ENCODE data around the gene ARHGEF10L.
A peak's percentile ranks its signal among the peaks of the same experiment; 100 is the strongest.

Gene ARHGEF10L

GRCh38 chr1:17566417-17566816 is 26.9 kb downstream of the ARHGEF10L start:
- Histone ChIP-seq H3K36me3 (no peaks in the 10 kb centered on the region), H3K4me1 (peaks cover 79 to 100% (median 89%) of the 10 kb centered on the region in 10 experiments), H3K9ac (no peak overlapping the region), H3K9me3 (replicated peaks in 1 of 11) (no peaks in the 10 kb centered on the region), H3K27me3 (no peaks in the 10 kb centered on the region), H3K4me3 (no peak overlapping the region), H3K4me2 (peak overlapping the region; percentile 31 to 94 (median 91)), H3K27ac (peak overlapping the region in 3 of 11 experiments; percentile 5 to 30 (median 21); a peak in 1 of 22 replicates), H4K20me1 (peaks cover 6 to 89% (median 53%) of the 10 kb centered on the region in 11 experiments; a peak in 18 of 22 replicates)
- no peak for TF ChIP-seq Cebpa-rat (IDR thresholded peaks at IDR 0.05)

DNA sequence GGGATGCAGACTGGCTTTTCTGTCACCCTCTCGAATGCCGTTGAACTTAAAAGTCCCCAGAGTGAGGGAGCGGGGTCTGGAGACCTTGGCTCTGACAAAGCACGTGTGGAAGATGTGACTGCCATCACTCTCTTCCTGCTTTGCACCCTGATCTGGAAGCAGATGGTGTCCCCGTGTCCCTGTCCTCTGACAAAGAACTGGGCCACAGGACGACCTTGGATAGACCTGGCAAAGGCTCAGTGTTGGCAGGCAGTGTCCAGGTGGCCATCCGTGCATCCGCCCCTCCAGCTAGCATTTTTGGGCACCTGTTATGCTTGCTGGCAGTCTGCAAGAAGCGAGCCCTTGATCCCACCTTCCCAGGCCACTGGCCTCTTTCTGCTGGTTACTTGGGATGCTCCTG is 27.4 kb downstream of the ARHGEF10L start:
- Histone ChIP-seq H3K4me1 (peaks cover 79 to 100% (median 89%) of the 10 kb centered on the region in 10 experiments), H4K20me1 (peaks cover 6 to 88% (median 48%) of the 10 kb centered on the region in 11 experiments; a peak in 18 of 22 replicates), H3K9ac (no peak overlapping the region), H3K9me3 (replicated peaks in 1 of 11) (no peaks in the 10 kb centered on the region), H3K36me3 (no peaks in the 10 kb centered on the region), H3K4me2 (peak overlapping the region; percentile 31 to 94 (median 91); a peak in 21 of 22 replicates), H3K4me3 (no peak overlapping the region), H3K27me3 (no peaks in the 10 kb centered on the region), H3K27ac (peak overlapping the region in 2 of 11 experiments; percentile 21 to 30; a peak in 1 of 22 replicates)
- no peak for TF ChIP-seq Cebpa-rat (IDR thresholded peaks at IDR 0.05)

- TF ChIP-seq Cebpa-rat (IDR thresholded peaks at IDR 0.05) = no peak
- H3K9ac ChIP-seq = 0 out of 22 replicates have a peak overlapping the region, but pooled peaks of 3 of the 11 experiments have one; percentile 3 to 79 (median 78)
- H4K20me1 ChIP-seq = peaks cover 6 to 88% (median 45%) of the 10 kb centered on the region in 11 experiments; a peak in 18 of 22 replicates
- no peaks in the 10 kb centered on the region for H3K27me3 ChIP-seq
- H3K4me2 ChIP-seq = peak overlapping the region; percentile 84 to 94 (median 92); a peak in 20 of 22 replicates
- H3K9me3 ChIP-seq (replicated peaks in 1 of 11) = no peaks in the 10 kb centered on the region
- H3K4me3 ChIP-seq = no peak overlapping the region
- H3K27ac ChIP-seq = peak overlapping the region in 5 of 11 experiments; percentile 18 to 90 (median 88); a peak in 8 of 22 replicates
- H3K4me1 ChIP-seq = peaks cover 85 to 100% (median 92%) of the 10 kb centered on the region in 10 experiments
- H3K36me3 ChIP-seq = no peaks in the 10 kb centered on the region
Observed at GRCh38 chr1:17567582-17567981, 28.1 kb downstream of the ARHGEF10L start.

GRCh38 chr1:17568014-17568900 is 28.8 kb downstream of the ARHGEF10L start:
- Histone ChIP-seq H3K4me2 (peak overlapping the region; percentile 84 to 94 (median 92)), H3K9ac (peak overlapping the region in 10 of 11 experiments; percentile 69 to 86 (median 80); a peak in 16 of 22 replicates), H3K27ac (peak overlapping the region; percentile 78 to 97 (median 88); a peak in 21 of 22 replicates)

DNA sequence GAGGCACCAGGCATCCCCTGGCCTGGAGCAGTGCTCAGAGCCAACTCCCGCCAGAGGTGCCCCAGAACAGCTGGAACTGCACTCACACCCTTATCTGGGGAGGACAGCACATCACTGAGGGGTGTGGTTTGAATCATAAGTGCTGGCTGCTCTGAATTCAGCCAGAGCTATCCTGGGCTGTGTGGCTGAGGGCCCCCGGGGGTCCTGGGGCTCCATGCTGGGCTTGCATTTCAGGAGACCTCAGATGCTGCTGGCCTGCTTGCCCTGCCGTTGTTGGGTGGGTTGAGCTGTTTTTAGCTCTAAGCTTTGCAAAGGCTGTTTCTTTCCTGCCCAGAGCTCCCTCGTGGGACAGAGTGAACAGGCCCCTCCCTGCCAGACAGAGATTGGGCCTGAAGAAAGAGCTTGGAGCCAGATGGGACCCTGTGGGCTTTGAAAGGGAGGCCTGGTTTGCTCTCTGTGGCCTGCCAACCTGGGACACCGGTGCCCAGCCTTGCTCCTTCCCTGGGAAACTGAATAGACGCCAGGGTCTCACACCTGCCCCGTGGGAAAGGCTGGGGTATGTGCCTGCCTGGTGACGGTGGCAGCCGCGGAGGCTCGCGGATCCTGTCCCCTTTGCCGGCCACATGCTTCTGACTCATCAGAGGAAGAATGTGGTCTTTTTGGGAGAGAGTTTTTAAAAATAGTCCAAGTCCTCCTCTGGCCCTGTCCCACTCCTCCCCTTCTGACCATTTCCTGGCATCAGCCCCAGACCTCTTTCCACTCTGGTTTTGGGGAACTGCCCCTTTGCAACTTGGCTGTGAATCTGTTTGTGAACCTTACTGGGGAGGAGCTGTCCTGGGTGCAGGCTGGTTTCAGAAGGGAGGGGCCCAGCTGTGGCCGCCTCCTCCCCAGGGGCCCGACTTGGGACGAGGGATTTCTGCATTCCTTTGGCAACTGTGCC is 30.0 kb downstream of the ARHGEF10L start:
- no peaks in the 10 kb centered on the region for H3K36me3 ChIP-seq
- peak overlapping the region; percentile 4 to 56 (median 40); a peak in 18 of 20 replicates for H3K4me3 ChIP-seq
- H3K4me1 ChIP-seq = peaks cover 98 to 100% (median 100%) of the 10 kb centered on the region in 10 experiments
- H3K9ac ChIP-seq = peak overlapping the region; percentile 69 to 86 (median 79)
- TF ChIP-seq Cebpa-rat (IDR thresholded peaks at IDR 0.05) = no peak
- H3K9me3 ChIP-seq (replicated peaks in 1 of 11) = no peaks in the 10 kb centered on the region
- H4K20me1 ChIP-seq = peaks cover 2 to 88% (median 39%) of the 10 kb centered on the region in 11 experiments; a peak in 16 of 22 replicates
- peak overlapping the region; percentile 78 to 97 (median 88) for H3K27ac ChIP-seq
- H3K27me3 ChIP-seq = no peaks in the 10 kb centered on the region
- peak overlapping the region; percentile 84 to 94 (median 92) for H3K4me2 ChIP-seq

More at GRCh38 chr1:17568014-17568900, 28.8 kb downstream of the ARHGEF10L start:
- peaks cover 92 to 100% (median 99%) of the 10 kb centered on the region in 10 experiments for H3K4me1 ChIP-seq
- no peak for TF ChIP-seq Cebpa-rat (IDR thresholded peaks at IDR 0.05)
- H3K4me3 ChIP-seq = peak overlapping the region in 3 of 10 experiments; percentile 40 to 43 (median 42); a peak in 3 of 20 replicates
- no peaks in the 10 kb centered on the region for H3K9me3 ChIP-seq (replicated peaks in 1 of 11)
- H4K20me1 ChIP-seq = peaks cover 6 to 88% (median 43%) of the 10 kb centered on the region in 11 experiments; a peak in 17 of 22 replicates
- H3K27me3 ChIP-seq = no peaks in the 10 kb centered on the region
- no peaks in the 10 kb centered on the region for H3K36me3 ChIP-seq

DNA sequence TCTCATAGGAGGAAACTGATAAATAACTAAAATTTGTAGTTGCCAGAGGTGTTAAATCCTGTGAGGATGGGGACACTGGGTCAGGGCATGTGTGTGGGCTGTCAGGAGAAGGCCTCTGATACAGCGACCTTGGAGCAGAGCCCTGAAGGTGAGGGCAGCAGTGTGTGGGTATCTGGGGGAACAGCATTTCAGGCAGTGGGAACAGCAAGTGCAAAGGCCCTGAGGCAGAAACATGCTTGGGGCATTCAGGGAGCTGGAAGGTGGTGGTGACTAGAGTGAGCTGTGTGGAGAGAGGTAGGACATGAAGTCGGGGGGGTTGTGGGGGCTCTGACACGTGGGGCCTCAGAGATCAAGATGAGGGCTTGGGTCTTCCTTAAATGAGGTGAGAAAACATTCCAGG is 30.7 kb downstream of the ARHGEF10L start:
- peak overlapping the region; percentile 64 to 86 (median 79); a peak in 21 of 22 replicates for H3K9ac ChIP-seq
- H3K4me3 ChIP-seq = peak overlapping the region in 8 of 10 experiments; percentile 3 to 56 (median 40); a peak in 9 of 20 replicates
- peaks cover 98 to 100% (median 100%) of the 10 kb centered on the region in 10 experiments for H3K4me1 ChIP-seq
- no peak for TF ChIP-seq Cebpa-rat (IDR thresholded peaks at IDR 0.05)
- H3K4me2 ChIP-seq = peak overlapping the region; percentile 84 to 94 (median 92)
- H4K20me1 ChIP-seq = peaks cover 3 to 88% (median 34%) of the 10 kb centered on the region in 11 experiments; a peak in 17 of 22 replicates
- H3K9me3 ChIP-seq (replicated peaks in 1 of 11) = no peaks in the 10 kb centered on the region
- no peaks in the 10 kb centered on the region for H3K27me3 ChIP-seq
- peak overlapping the region; percentile 78 to 97 (median 88) for H3K27ac ChIP-seq
- no peaks in the 10 kb centered on the region for H3K36me3 ChIP-seq

GRCh38 chr1:17572264-17572985 is 32.9 kb downstream of the ARHGEF10L start:
- peaks cover 10 to 88% (median 41%) of the 10 kb centered on the region in 11 experiments; a peak in 15 of 22 replicates for H4K20me1 ChIP-seq
- H3K4me3 ChIP-seq = no peak overlapping the region
- peak overlapping the region; percentile 62 to 94 (median 89) for H3K4me2 ChIP-seq
- H3K4me1 ChIP-seq = peaks cover 91 to 99% (median 94%) of the 10 kb centered on the region in 10 experiments
- H3K27me3 ChIP-seq = no peaks in the 10 kb centered on the region
- no peaks in the 10 kb centered on the region for H3K36me3 ChIP-seq
- H3K9me3 ChIP-seq (replicated peaks in 1 of 11) = no peaks in the 10 kb centered on the region
- no peak for TF ChIP-seq Cebpa-rat (IDR thresholded peaks at IDR 0.05)
- H3K27ac ChIP-seq = peak overlapping the region in 10 of 11 experiments; percentile 13 to 89 (median 48); a peak in 16 of 22 replicates
- peak overlapping the region in 9 of 11 experiments; percentile 2 to 50 (median 42); a peak in 8 of 22 replicates for H3K9ac ChIP-seq
